AG04449 (cell line): ENCODE measurements around the gene CXCL14.

Source experiments
- CTCF ChIA-PET: fragments of 350-600 bp; formaldehyde crosslinking; extraction: SDS; loops from one replicate; lab custom pipeline; 2021; ENCODE audit warnings: antibody characterized with exemption; lab: Yijun Ruan, JAX
- POLR2A ChIA-PET: fragments of 400-600, 350-600 bp; formaldehyde crosslinking; extraction: SDS; loops from one replicate; lab custom pipeline; 2020; ENCODE audit warnings: antibody characterized with exemption, inconsistent platforms; lab: Yijun Ruan, JAX
- DNase-seq: peaks from one replicate; pipeline ENCODE4 v3.0.0-alpha.2; 2010; ENCODE audit warnings: low read depth, low spot score
- H3K4me3 ChIP-seq: 2 replicates; pipeline ENCODE4 v1.5.1; 2011; ENCODE audit warnings: low read depth, mild to moderate bottlenecking, control low read depth, low read length
- TF ChIP-seq, protein P1 (sequence below): IDR thresholded peaks from one replicate; pipeline ENCODE4 v1.5.1; 2011; ENCODE audit warnings: mild to moderate bottlenecking, moderate library complexity, low read length, control low read depth, inconsistent platforms; ENCODE audit not compliant: insufficient read depth; ENCODE audit errors: missing control alignments

Gene CXCL14

DNA sequence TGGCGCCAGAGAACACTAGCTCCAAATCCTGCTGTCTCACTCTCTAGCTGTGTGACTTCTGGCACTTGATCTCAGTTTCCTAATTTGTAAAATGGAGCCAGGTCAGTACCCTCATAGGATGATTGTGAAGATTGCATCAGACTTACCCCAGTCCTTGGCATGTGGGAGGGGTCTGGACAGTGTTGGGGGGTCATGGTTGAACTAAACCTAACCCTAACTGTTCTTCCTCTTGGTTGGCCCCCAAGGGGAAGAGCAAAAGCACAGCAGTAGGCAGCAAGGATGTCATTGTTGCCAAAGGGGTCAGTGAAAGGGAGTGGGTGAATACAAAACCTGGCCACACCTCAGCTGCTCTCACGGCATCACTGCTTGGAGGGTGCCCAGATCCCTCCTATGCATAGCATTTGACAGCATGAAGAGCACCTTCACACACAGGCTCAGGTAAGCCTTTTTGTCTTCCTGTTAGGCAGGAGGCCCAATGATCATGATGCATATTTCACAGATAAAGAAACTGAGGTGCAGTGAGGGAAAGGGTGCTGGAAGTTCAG, 15.7 kb upstream of the CXCL14 start:
- ChIA-PET POLR2A (no interaction called here), CTCF (interaction anchor here (2.6 kb wide), 1 partner anchor 28 kb away, joined by 8 read pairs; no protein-coding TSS in a partner anchor)
- TF ChIP-seq, protein P1, sequence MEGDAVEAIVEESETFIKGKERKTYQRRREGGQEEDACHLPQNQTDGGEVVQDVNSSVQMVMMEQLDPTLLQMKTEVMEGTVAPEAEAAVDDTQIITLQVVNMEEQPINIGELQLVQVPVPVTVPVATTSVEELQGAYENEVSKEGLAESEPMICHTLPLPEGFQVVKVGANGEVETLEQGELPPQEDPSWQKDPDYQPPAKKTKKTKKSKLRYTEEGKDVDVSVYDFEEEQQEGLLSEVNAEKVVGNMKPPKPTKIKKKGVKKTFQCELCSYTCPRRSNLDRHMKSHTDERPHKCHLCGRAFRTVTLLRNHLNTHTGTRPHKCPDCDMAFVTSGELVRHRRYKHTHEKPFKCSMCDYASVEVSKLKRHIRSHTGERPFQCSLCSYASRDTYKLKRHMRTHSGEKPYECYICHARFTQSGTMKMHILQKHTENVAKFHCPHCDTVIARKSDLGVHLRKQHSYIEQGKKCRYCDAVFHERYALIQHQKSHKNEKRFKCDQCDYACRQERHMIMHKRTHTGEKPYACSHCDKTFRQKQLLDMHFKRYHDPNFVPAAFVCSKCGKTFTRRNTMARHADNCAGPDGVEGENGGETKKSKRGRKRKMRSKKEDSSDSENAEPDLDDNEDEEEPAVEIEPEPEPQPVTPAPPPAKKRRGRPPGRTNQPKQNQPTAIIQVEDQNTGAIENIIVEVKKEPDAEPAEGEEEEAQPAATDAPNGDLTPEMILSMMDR: no peak
- DNase-seq: no peak
- no peak overlapping the region for H3K4me3 ChIP-seq

DNA sequence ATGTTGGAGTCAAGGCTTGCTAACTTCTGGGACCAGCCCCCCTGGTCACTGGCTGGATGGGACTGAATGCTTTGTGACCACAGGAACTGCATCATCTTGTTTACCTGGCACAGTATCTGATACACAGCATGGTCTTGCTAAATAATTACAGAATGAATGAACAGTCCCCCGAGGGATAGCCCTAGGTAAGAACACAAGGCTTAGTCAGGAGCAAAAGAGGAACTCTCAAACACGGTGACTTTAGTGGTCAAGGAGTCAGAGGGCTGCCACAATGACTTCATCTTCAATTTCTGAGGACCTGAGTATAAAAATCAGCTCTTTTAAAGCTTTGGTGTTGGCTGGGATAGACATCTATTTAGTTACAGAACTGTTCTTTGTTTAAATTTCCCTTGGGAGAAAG, 15.1 kb upstream of the CXCL14 start:
- POLR2A ChIA-PET: no interaction called here
- DNase-seq: no peak
- H3K4me3 ChIP-seq: no peak overlapping the region
- CTCF ChIA-PET: interaction anchor here (2.6 kb wide), 1 partner anchor 28 kb away, joined by 8 read pairs; no protein-coding TSS in a partner anchor
- TF ChIP-seq, protein P1: no peak

DNA sequence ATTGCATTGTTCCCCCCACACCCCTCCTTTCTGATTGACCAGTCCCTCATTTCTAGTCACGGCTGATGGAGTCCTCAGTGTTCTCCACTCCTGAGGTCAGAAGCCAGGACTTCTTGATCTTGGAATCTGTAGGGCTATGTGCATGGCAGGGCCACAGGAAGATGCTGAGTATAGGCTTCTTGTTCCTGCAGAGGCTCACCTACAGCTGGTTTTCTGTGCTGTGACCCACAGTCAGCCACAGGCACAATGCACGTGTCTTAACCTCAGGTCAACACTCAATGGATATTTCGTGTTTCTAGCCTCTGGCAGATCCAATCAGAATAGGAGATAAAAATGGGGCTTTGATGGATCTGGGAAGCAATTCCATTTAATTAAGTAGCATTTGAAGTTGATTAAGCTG, 14.3 kb upstream of the CXCL14 start:
- CTCF ChIA-PET: interaction anchor here (2.6 kb wide), 1 partner anchor 27 kb away, joined by 8 read pairs; no protein-coding TSS in a partner anchor
- TF ChIP-seq, protein P1: no peak
- POLR2A ChIA-PET: no interaction called here
- H3K4me3 ChIP-seq: no peak overlapping the region
- DNase-seq: no peak

DNA sequence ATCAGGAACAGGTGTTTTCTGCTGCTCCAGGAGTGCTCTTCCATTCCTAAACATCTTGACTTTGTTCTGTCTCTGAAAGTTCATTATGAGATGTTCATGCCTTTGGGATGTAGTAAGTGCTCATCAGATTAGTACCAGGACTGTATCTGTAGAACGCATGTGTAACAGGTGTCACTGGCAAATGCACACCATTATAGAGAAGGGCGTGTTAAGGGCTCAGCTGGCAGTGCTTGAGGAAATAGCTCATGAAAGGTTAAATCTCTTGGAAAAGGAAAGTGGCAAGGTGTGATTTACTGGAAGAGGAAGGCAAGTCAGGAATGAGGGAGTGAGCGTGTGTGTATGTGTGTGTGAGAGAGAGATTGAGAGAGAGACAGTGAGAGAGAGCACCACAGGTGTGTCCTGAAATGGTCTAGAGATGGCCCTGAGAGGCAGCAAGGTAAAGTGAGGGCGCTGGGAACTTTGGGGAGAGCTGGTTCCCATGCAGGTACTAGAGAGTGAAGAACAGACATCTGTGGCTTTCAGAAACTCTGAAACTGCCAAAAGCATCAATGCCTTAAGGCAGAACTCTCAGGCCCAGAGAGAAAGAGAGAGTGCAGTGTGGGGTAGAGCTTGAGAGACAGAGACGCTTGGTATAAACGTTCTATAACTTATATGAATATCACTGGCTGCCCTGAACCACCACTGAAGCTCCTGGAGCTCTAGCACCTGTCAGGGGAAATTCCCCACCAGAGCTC, 13.7 kb upstream of the CXCL14 start:
- H3K4me3 ChIP-seq: no peak overlapping the region
- ChIA-PET POLR2A (no interaction called here), CTCF (interaction anchor here (0.9 to 1.1 kb wide), 3 partner anchors 11 to 32 kb away, joined by 3 read pairs; partner anchors contain the start of gene CXCL14)
- TF ChIP-seq, protein P1: no peak
- no peak for DNase-seq

DNA sequence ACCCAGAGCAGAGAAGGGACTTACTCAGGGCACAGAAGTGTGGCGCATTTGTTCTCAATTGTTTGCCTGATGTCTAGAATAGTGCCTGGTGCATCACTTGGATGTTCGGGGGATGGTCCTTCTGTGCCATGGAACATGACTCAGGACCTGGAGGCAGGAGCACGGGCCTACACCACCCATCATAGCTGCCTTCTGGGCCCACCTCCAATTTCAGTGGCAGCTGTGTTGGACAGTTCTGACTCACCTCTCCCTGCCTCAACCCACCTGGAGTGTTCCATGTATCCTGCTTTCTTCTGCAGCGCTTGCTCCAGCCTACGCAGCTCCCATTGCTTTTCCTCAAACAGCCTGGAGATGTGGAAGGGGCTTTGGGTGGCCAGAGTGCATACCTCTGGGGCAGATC, 12.5 kb upstream of the CXCL14 start:
- H3K4me3 ChIP-seq: no peak overlapping the region
- TF ChIP-seq, protein P1: no peak
- POLR2A ChIA-PET: no interaction called here
- CTCF ChIA-PET: interaction anchor here (1.0 to 1.8 kb wide), 2 partner anchors 25 to 30 kb away, joined by 3 to 10 read pairs; no protein-coding TSS in a partner anchor
- no peak for DNase-seq

DNA sequence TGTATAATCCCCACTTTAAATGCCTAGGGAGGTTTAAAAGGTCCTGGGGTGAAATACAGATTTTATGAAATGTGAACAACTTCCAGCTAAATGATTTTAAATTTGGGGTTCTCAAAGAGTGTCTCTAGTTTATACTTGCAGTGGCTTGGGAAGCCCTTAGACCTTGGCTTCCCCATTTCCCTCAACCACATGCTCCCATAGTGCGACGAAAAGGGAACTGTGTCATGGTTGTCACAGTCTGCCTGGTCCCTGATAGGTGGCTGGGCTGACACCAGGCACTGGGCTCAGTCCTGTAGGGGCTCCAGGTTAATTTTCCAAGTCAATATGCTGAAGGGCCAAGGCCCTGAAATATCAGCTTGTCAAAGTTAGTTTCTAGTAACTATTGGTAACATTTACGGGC, 10.4 kb upstream of the CXCL14 start:
- CTCF ChIA-PET: interaction anchor here (1.8 kb wide), 1 partner anchor 24 kb away, joined by 9 read pairs; no protein-coding TSS in a partner anchor
- DNase-seq: no peak
- TF ChIP-seq, protein P1: no peak
- POLR2A ChIA-PET: no interaction called here
- H3K4me3 ChIP-seq: no peak overlapping the region
